A549 (cell line): ENCODE data around the gene HEATR5B. TPM values are rescaled to one million over a fixed set of nuclear protein-coding genes. Genes with fewer than 3 reads are reported as not detected.
A peak's percentile ranks its signal among the peaks of the same experiment; 100 is the strongest.

Experiments used
- ATAC-seq, 2 experiments: fragments of 200-7000 bp in 1 of 2; fragments of >200 bp in 1 of 2; cut with Nextera tagmentation in 1 of 2; cut with Tn5 transposase in 1 of 2; 3 replicates each; pipeline versions ENCODE4 v1.8.0 to v1.9.1; 2018 to 2020; ENCODE audit warnings: mild to moderate bottlenecking in 1 of 2, moderate library complexity in 1 of 2
- CTCF ChIA-PET: fragments of 300-600 bp; sonication (Branson Sonifier 250); formaldehyde crosslinking; extraction: SDS; loops from one replicate; lab custom pipeline; 2021; ENCODE audit warnings: antibody characterized with exemption, inconsistent platforms; lab: Yijun Ruan, JAX
- POLR2A ChIA-PET: fragments of 350-600 bp; formaldehyde crosslinking; extraction: SDS; loops from one replicate; lab custom pipeline; 2021; ENCODE audit warnings: antibody characterized with exemption, inconsistent platforms; lab: Yijun Ruan, JAX
- DNase-seq, 2 experiments: peaks; one replicate each; pipeline versions ENCODE4 v3.0.0 to v3.0.0-alpha.2; 2011 to 2016; ENCODE audit warnings: low read depth in 1 of 2, low spot score in 1 of 2
- FAIRE-seq: peaks from 2 replicates; lab custom pipeline; 2011; peaks lifted over from hg19 to GRCh38; lab: Jason Lieb, UNC
- H3K27ac ChIP-seq, 2 experiments: fragments of >200 bp; sonication (Bioruptor Twin); formaldehyde crosslinking; 3 replicates each; pipeline ENCODE4 v1.5.1; 2016 to 2017
- H3K4me1 ChIP-seq: fragments of >200 bp; sonication (Bioruptor Twin); formaldehyde crosslinking; 3 replicates; pipeline ENCODE4 v1.6.1; 2016
- H3K4me2 ChIP-seq: fragments of >200 bp; sonication (Bioruptor Twin); formaldehyde crosslinking; 3 replicates; pipeline ENCODE4 v1.6.1; 2016
- H3K4me3 ChIP-seq: fragments of >200 bp; sonication (Bioruptor Twin); formaldehyde crosslinking; 3 replicates; pipeline ENCODE4 v1.5.1; 2016
- H3K9me3 ChIP-seq: fragments of >200 bp; sonication (Bioruptor Twin); formaldehyde crosslinking; 3 replicates; pipeline ENCODE4 v1.6.1; 2016
- ATOH8 ChIP-seq: fragments of 250-450 bp; sonication (Bioruptor Pico); IDR thresholded peaks from 2 replicates; pipeline ENCODE4 v1.5.0; 2020; ENCODE audit warnings: low read depth, mild to moderate bottlenecking, moderate library complexity
- BHLHE40 ChIP-seq: IDR thresholded peaks from 2 replicates; pipeline ENCODE4 v1.6.1; 2012; ENCODE audit warnings: low read depth, low read length, inconsistent platforms
- CBX8 ChIP-seq: fragments of 200-600 bp; sonication (generic); IDR thresholded peaks from 2 replicates; pipeline ENCODE4 v1.6.1; 2016
- CEBPB ChIP-seq, 2 experiments: fragments of >200 bp in 1 of 2; sonication (Bioruptor Twin) in 1 of 2; formaldehyde crosslinking in 1 of 2; IDR thresholded peaks; 2 replicates each; pipeline ENCODE4 v1.6.1; 2012 to 2016
- CHD4 ChIP-seq: fragments of 200-600 bp; sonication (generic); IDR thresholded peaks from 2 replicates; pipeline ENCODE4 v1.6.1; 2016; ENCODE audit warnings: antibody characterized with exemption, mild to moderate bottlenecking, borderline replicate concordance
- CTCF ChIP-seq: fragments of >200 bp; sonication (Bioruptor Twin); formaldehyde crosslinking; IDR thresholded peaks from 3 replicates; pipeline ENCODE4 v1.5.1; 2016
- E2F6 ChIP-seq: IDR thresholded peaks from 2 replicates; pipeline ENCODE4 v1.6.1; 2012; ENCODE audit warnings: low read depth, borderline replicate concordance
- EHF ChIP-seq: fragments of 250-450 bp; sonication (Bioruptor Pico); IDR thresholded peaks from 2 replicates; pipeline ENCODE4 v1.5.0; 2020; ENCODE audit warnings: mild to moderate bottlenecking
- EP300 ChIP-seq, 2 experiments: fragments of >200 bp; sonication (Bioruptor Twin); formaldehyde crosslinking; IDR thresholded peaks; 2 replicates in 1 of 2; 3 replicates in 1 of 2; pipeline ENCODE4 v1.6.1; 2016 to 2017
- FOSL2 ChIP-seq, 2 experiments: fragments of 450-650 bp in 1 of 2; fragments of >200 bp in 1 of 2; sonication (Bioruptor Twin) in 1 of 2; formaldehyde crosslinking; IDR thresholded peaks; 2 replicates each; pipeline versions ENCODE4 v1.5.0 to v1.6.1; 2016 to 2020; ENCODE audit warnings: mild to moderate bottlenecking in 1 of 2, moderate library complexity in 1 of 2
- FOXS1 ChIP-seq: fragments of 250-450 bp; sonication (Bioruptor Pico); IDR thresholded peaks from 2 replicates; pipeline ENCODE4 v1.5.0; 2020; ENCODE audit warnings: mild to moderate bottlenecking, moderate library complexity
- HEYL ChIP-seq: fragments of 250-450 bp; sonication (Bioruptor Pico); IDR thresholded peaks from 2 replicates; pipeline ENCODE4 v1.8.0; 2021; ENCODE audit warnings: mild to moderate bottlenecking, moderate library complexity
- HOXA7 ChIP-seq: fragments of 250-450 bp; sonication (Bioruptor Pico); IDR thresholded peaks from 2 replicates; pipeline ENCODE4 v1.5.0; 2020; ENCODE audit warnings: mild to moderate bottlenecking, moderate library complexity
- HOXB13 ChIP-seq: fragments of 250-450 bp; sonication (Bioruptor Pico); IDR thresholded peaks from 2 replicates; pipeline ENCODE4 v1.5.0; 2020; ENCODE audit warnings: low read depth, mild to moderate bottlenecking, moderate library complexity
- JUN ChIP-seq, 2 experiments: fragments of >200 bp; sonication (Bioruptor Twin); formaldehyde crosslinking; IDR thresholded peaks; 2 replicates in 1 of 2; 3 replicates in 1 of 2; pipeline ENCODE4 v1.6.1; 2016 to 2017
- JUNB ChIP-seq: fragments of >200 bp; sonication (Bioruptor Twin); formaldehyde crosslinking; IDR thresholded peaks from 2 replicates; pipeline ENCODE4 v1.6.1; 2016
- KDM1A ChIP-seq: fragments of 200-600 bp; sonication (generic); IDR thresholded peaks from 2 replicates; pipeline ENCODE4 v1.6.1; 2016; ENCODE audit warnings: low read depth, mild to moderate bottlenecking
- MAX ChIP-seq: IDR thresholded peaks from 2 replicates; pipeline ENCODE4 v1.6.1; 2012
- NFE2L2 ChIP-seq: fragments of 150-350 bp; conservative IDR thresholded peaks from 2 replicates; pipeline ENCODE4 v1.6.1; 2014; ENCODE audit warnings: low read length
- NR3C1 ChIP-seq: fragments of >200 bp; sonication (Bioruptor Twin); formaldehyde crosslinking; IDR thresholded peaks from 3 replicates; pipeline ENCODE4 v1.6.1; 2017
- RAD21 ChIP-seq, 2 experiments: fragments of >200 bp in 1 of 2; sonication (Bioruptor Twin) in 1 of 2; formaldehyde crosslinking in 1 of 2; IDR thresholded peaks in 1 of 2; conservative IDR thresholded peaks in 1 of 2; 2 replicates in 1 of 2; 3 replicates in 1 of 2; pipeline ENCODE4 v1.6.1; 2012 to 2018; ENCODE audit warnings: inconsistent platforms in 1 of 2
- RARB ChIP-seq: fragments of 250-450 bp; sonication (Bioruptor Pico); IDR thresholded peaks from 2 replicates; pipeline ENCODE4 v1.8.0; 2021; ENCODE audit warnings: mild to moderate bottlenecking, moderate library complexity
- RCOR1 ChIP-seq: fragments of 150-350 bp; IDR thresholded peaks from 2 replicates; pipeline ENCODE4 v1.6.1; 2014; ENCODE audit warnings: antibody characterized with exemption, low read length, low read depth
- RFX5 ChIP-seq: fragments of 450-650 bp; IDR thresholded peaks from 2 replicates; pipeline ENCODE4 v1.7.1; 2014; ENCODE audit warnings: antibody characterized with exemption, mild to moderate bottlenecking, moderate library complexity
- RNF2 ChIP-seq: fragments of 200-600 bp; sonication (generic); IDR thresholded peaks from 2 replicates; pipeline ENCODE4 v1.6.1; 2016; ENCODE audit warnings: low read depth, mild to moderate bottlenecking, antibody characterized with exemption, moderate library complexity, borderline replicate concordance
- SMC3 ChIP-seq: fragments of >200 bp; sonication (Bioruptor Twin); formaldehyde crosslinking; IDR thresholded peaks from 3 replicates; pipeline ENCODE4 v1.6.1; 2018; ENCODE audit warnings: inconsistent platforms
- ZFP36 ChIP-seq: fragments of 450-650 bp; IDR thresholded peaks from 2 replicates; pipeline ENCODE4 v1.6.1; 2014; ENCODE audit warnings: borderline replicate concordance; ENCODE audit not compliant: partially characterized antibody
- WGBS: methylation state at CpG from one replicate; pipeline ENCODE4 v1.1.6; 2017; ENCODE audit errors: missing lambda C conversion rate; 5-methylcytosine and 5-hydroxymethylcytosine counted together
- polyA plus RNA-seq, 4 experiments: library from polyadenylated mRNA; depleted of rRNA in 3 of 4; stranded (reverse); fragments of >200 nt; fragmentation: RNase III in 1 of 4; extraction: RNeasy Plus Mini Kit Qiagen cat#74134 plus additional on column Dnase treatment in 1 of 4; gene quantifications; 2 replicates in 3 of 4; 3 replicates in 1 of 4; pipeline ENCODE4 v1.2.3, GENCODE V29; 2011 to 2017

Gene HEATR5B
- polyA plus RNA-seq, 2 of the 4 experiments (the other 2 are of a cell fraction) = 8.4 to 26.1 TPM

- no peak overlapping the region for H3K4me2 ChIP-seq
- 63% methylated on average over 8 of the region's 8 CpGs for WGBS
- POLR2A ChIA-PET = no interaction called here
- ATAC-seq = peak; percentile 79 to 81; a peak in 5 of 6 replicates
- peaks cover 9% of the 10 kb centered on the region for H3K4me1 ChIP-seq
- no peak overlapping the region for H3K4me3 ChIP-seq
- no peak overlapping the region for H3K27ac ChIP-seq
- H3K9me3 ChIP-seq = no peaks in the 10 kb centered on the region
- TF ChIP-seq ATOH8 (CRISPR knock-in tag) = no peak
- no peak for TF ChIP-seq ZFP36
- no peak for TF ChIP-seq NR3C1
- TF ChIP-seq RFX5 = no peak
- no peak for TF ChIP-seq NFE2L2
- TF ChIP-seq SMC3 = peak; percentile 41; the same call in 2 of the 3 replicates
- no peak for TF ChIP-seq FOXS1 (CRISPR knock-in tag)
- no peak for TF ChIP-seq RNF2
- TF ChIP-seq CBX8 = no peak
- peak; percentile 47 to 61 for TF ChIP-seq RAD21 (conservative IDR thresholded peaks at IDR 0.05 in 1 of 2, IDR thresholded peaks at IDR 0.05 in 1 of 2)
- TF ChIP-seq CTCF = peak; percentile 43
- no peak for TF ChIP-seq HOXA7 (CRISPR knock-in tag)
- no peak for TF ChIP-seq CHD4
- TF ChIP-seq, all 56 proteins: peak for 3
- DNase-seq = peak in 1 of 2 experiments; percentile 40
- FAIRE-seq = peak; percentile 77
- CTCF ChIA-PET = interaction anchor here (0.8 kb wide), 1 partner anchor 24 kb away, joined by 3 read pairs; no protein-coding TSS in a partner anchor
Observed at GRCh38 chr2:37005118-37005868, 78.9 kb downstream of the HEATR5B start.

- ATAC-seq (no peak), FAIRE-seq (no peak), DNase-seq (no peak)
- Histone ChIP-seq H3K4me2 (no peak overlapping the region; the same call in 2 of the 3 replicates), H3K4me1 (peaks cover 16% of the 10 kb centered on the region), H3K9me3 (no peaks in the 10 kb centered on the region), H3K27ac (peak overlapping the region in 1 of 2 experiments; percentile 26; a peak in 2 of 6 replicates), H3K4me3 (no peak overlapping the region)
- 55% methylated on average over 2 of the region's 2 CpGs for WGBS
- POLR2A ChIA-PET = interaction anchor here (1.1 kb wide), 1 partner anchor 34 kb away, joined by 3 read pairs; the partner anchor contains the start of gene STRN
- CTCF ChIA-PET = interaction anchor here (0.6 to 1.3 kb wide), 3 partner anchors 10 to 51 kb away, joined by 3 to 4 read pairs (median 3); no protein-coding TSS in a partner anchor
- no peak for TF ChIP-seq BHLHE40
- TF ChIP-seq FOXS1 (CRISPR knock-in tag) = no peak
- TF ChIP-seq EHF (CRISPR knock-in tag) = no peak
- no peak for TF ChIP-seq E2F6
- TF ChIP-seq RCOR1 = no peak
- TF ChIP-seq JUNB = no peak
- TF ChIP-seq EP300 (IDR thresholded peaks at IDR 0.05) = no peak
- no peak for TF ChIP-seq KDM1A
- no peak for TF ChIP-seq MAX
- no peak for TF ChIP-seq HOXB13 (CRISPR knock-in tag)
- TF ChIP-seq CEBPB (IDR thresholded peaks at IDR 0.05) = no peak
- no peak for TF ChIP-seq RARB (CRISPR knock-in tag)
- no peak for TF ChIP-seq NFE2L2
- no peak for TF ChIP-seq FOSL2 (IDR thresholded peaks at IDR 0.05)
- TF ChIP-seq FOSL2 (CRISPR knock-in tag; IDR thresholded peaks at IDR 0.05) = no peak
- TF ChIP-seq HEYL = no peak
- TF ChIP-seq JUN (IDR thresholded peaks at IDR 0.05) = no peak
- TF ChIP-seq, all 56 proteins: peak for 0
Observed at GRCh38 chr2:37000988-37001556, 83.1 kb downstream of the HEATR5B start.
